Nephron progenitor cell (in vitro differentiated cells): ENCODE data around the gene GNMT.

Experiments
- DNase-seq: peaks from one replicate; pipeline ENCODE4 v3.0.0; 2021
- H3K27ac Mint-ChIP-seq: 2 replicates; pipeline ENCODE4 v1.8.0; 2021; ENCODE audit warnings: mild to moderate bottlenecking, moderate library complexity, mixed read lengths
- H3K27me3 Mint-ChIP-seq: 2 replicates; pipeline ENCODE4 v1.8.0; 2021; ENCODE audit warnings: mild to moderate bottlenecking, low read depth, mixed read lengths; ENCODE audit not compliant: poor library complexity
- H3K36me3 Mint-ChIP-seq: 2 replicates; pipeline ENCODE4 v1.8.0; 2021; ENCODE audit warnings: low read depth, mixed read lengths
- H3K4me1 Mint-ChIP-seq: 2 replicates; pipeline ENCODE4 v1.8.0; 2021; ENCODE audit warnings: mixed read lengths
- H3K4me3 Mint-ChIP-seq: 2 replicates; pipeline ENCODE4 v1.8.0; 2021; ENCODE audit warnings: mild to moderate bottlenecking, moderate library complexity, mixed read lengths
- H3K9me3 Mint-ChIP-seq: 2 replicates; pipeline ENCODE4 v1.8.0; 2021; ENCODE audit warnings: mild to moderate bottlenecking, moderate library complexity, mixed read lengths
- TF ChIP-seq, protein P1 (sequence below): fragments of 200-600 bp; sonication (generic); IDR thresholded peaks from 2 replicates; pipeline ENCODE4 v1.5.0; 2021; ENCODE audit warnings: antibody characterized with exemption

GNMT gene

DNA sequence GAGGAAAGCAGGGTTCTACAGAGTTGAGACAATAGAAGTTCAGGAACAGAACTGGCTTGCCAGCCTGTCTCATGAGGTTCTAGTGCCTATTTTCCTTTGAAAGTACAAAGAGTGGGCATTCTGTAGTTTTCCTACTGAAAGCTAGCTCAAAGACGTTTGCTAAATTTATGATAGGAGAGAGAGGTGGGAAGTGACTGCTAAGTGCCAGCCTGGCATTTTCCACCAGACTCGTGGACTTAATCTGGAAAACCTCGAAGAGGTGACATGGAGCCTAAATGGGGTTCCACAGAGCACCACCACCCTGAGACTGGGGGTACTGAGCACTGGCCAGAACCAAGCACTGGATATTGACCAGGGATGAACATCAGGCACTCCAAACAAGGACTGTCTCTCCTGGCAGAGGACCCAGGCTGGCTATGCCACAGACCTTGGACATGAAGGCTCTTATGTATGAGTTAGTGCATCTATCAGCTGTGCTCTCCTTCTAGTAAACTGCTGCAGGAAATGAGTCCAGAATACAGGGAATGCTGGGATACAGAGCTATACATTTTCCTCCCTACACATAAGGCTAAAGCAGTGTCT, 11.3 kb downstream of the GNMT start:
- Mint-ChIP-seq H3K27ac (no peak overlapping the region), H3K9me3 (no peaks in the 10 kb centered on the region)
- TF ChIP-seq, protein P1, sequence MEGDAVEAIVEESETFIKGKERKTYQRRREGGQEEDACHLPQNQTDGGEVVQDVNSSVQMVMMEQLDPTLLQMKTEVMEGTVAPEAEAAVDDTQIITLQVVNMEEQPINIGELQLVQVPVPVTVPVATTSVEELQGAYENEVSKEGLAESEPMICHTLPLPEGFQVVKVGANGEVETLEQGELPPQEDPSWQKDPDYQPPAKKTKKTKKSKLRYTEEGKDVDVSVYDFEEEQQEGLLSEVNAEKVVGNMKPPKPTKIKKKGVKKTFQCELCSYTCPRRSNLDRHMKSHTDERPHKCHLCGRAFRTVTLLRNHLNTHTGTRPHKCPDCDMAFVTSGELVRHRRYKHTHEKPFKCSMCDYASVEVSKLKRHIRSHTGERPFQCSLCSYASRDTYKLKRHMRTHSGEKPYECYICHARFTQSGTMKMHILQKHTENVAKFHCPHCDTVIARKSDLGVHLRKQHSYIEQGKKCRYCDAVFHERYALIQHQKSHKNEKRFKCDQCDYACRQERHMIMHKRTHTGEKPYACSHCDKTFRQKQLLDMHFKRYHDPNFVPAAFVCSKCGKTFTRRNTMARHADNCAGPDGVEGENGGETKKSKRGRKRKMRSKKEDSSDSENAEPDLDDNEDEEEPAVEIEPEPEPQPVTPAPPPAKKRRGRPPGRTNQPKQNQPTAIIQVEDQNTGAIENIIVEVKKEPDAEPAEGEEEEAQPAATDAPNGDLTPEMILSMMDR, result no peak

GRCh38 chr6:42973926-42974325, 13.4 kb downstream of the GNMT start:
- Mint-ChIP-seq H3K4me3 (no peak overlapping the region), H3K4me1 (peaks cover 12% of the 10 kb centered on the region)
- TF ChIP-seq, protein P1, result no peak

More for the DNA sequence above, 11.3 kb downstream of the GNMT start:
- DNase-seq, result no peak
- no peaks in the 10 kb centered on the region for H3K27me3 Mint-ChIP-seq
- H3K36me3 Mint-ChIP-seq, result peaks cover 29% of the 10 kb centered on the region
- H3K4me3 Mint-ChIP-seq, result no peak overlapping the region
- peaks cover 3% of the 10 kb centered on the region for H3K4me1 Mint-ChIP-seq

DNA sequence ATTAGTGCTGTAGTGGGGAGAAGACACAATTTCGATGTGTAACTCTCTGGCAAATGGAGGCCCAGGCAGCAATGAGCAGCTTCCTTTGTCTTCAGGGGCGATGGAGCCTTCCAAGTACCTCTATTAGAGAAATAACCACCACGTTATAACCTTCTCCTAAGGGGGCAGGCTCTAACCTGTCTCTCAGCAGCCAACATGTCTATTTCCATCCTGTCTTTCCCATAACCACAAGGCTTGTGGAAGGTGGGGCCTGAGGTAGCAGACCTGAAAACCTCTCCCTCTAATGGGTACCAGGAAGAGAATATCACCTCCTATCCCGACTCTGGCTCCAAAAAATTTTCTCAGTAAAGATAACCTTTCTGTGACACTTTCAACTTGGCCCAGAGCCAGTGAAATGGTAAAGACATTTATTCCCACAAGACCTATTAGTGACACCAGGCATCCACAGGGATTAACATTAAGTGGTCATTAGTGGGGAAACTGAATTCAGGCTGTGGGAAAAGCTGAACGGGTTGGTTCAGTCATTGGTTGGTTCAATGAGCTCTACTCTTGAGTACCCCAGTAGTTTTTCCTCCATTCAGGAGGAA, 14.5 kb downstream of the GNMT start:
- TF ChIP-seq, protein P1, result no peak
- DNase-seq, result no peak
- Mint-ChIP-seq H3K27ac (no peak overlapping the region), H3K27me3 (no peaks in the 10 kb centered on the region), H3K9me3 (no peaks in the 10 kb centered on the region), H3K4me1 (peaks cover 22% of the 10 kb centered on the region), H3K36me3 (peaks cover 26% of the 10 kb centered on the region), H3K4me3 (no peak overlapping the region)

More at GRCh38 chr6:42973926-42974325, 13.4 kb downstream of the GNMT start:
- H3K9me3 Mint-ChIP-seq, result no peaks in the 10 kb centered on the region
- H3K27me3 Mint-ChIP-seq, result no peaks in the 10 kb centered on the region
- H3K36me3 Mint-ChIP-seq, result peaks cover 29% of the 10 kb centered on the region
- H3K27ac Mint-ChIP-seq, result no peak overlapping the region
- DNase-seq, result no peak

DNA sequence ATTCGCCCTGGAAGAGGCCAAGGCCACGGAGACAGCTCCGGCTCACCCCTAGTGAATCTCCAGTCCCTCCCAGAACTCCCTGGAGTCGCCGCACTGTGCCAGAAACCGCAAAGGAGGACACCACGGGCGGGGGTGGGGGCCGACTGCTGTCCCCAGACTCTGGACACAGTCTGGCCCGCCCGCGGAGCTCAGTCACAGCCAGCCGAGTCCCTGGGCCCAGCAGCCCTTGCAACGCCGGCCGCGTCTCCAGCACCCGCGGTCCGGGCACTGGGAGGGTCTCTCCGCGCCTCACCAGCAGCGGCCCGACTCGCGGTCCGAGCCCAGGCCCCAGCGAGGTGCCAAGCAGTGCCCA, 17.9 kb downstream of the GNMT start:
- Mint-ChIP-seq H3K36me3 (peaks cover 21% of the 10 kb centered on the region), H3K27ac (no peak overlapping the region), H3K4me3 (peak overlapping the region; percentile 87), H3K9me3 (no peaks in the 10 kb centered on the region), H3K4me1 (peaks cover 23% of the 10 kb centered on the region), H3K27me3 (peaks cover 8% of the 10 kb centered on the region)
- DNase-seq, result peak; percentile 59
- TF ChIP-seq, protein P1, result no peak

DNA sequence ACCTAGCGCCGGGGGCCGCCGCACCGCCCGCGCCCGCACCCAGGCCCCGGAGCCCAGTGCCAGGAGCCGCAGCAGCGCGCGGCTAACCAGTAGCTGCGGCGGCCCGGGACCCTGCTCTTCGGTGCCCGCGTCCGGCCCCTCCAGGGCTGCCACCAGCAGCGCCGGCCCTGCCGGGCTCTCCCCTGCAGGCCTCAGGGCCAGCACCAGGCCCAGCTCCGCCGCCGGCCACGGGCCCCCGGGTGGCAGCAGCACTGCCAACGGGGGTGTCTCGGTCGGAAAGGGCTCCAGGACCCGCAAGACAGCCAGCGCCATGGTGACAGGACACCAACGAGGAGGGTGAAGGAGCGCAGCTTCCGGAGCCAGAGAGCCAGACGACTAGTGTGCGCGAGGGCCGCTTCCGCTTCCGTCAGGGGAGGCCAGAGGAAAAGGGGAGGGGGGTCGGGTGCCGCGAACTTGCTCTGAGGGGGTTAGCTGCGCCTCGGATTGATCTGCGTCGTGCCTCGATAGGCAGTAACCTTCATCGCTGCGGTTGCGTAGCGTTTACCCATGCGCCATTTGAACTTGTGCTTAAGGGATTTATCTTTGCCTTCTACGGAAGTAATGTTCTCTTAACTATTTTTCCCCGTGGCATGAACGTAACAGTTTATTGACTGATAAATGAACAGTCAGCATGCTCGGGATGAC, 18.4 kb downstream of the GNMT start, which contains the start of gene PEX6:
PEX6 (minus strand) TSS at position 343 of the 684 bp plus-strand sequence; CDS start at position 312, 31 bp downstream.
- peak within 1 kb of the TSS; percentile 89 for H3K4me3 Mint-ChIP-seq
- H3K4me1 Mint-ChIP-seq, result peaks cover 28% of the 10 kb centered on the region
- H3K27me3 Mint-ChIP-seq, result peaks cover 8% of the 10 kb centered on the region
- TF ChIP-seq, protein P1, result no peak
- H3K9me3 Mint-ChIP-seq, result no peaks in the 10 kb centered on the region
- peaks cover 17% of the 10 kb centered on the region for H3K36me3 Mint-ChIP-seq
- peak within 1 kb of the TSS; percentile 68 for H3K27ac Mint-ChIP-seq
- DNase-seq, result peak; percentile 91
